ENCODE results near the gene BEST3. TPM values are rescaled to one million over a fixed set of nuclear protein-coding genes. Genes with fewer than 3 reads are reported as not detected.

Gene BEST3
- total RNA-seq, 4 donors from 2014 or later = 0.23 TPM; not detected in 3

GRCh38 chr12:69682110-69682755 is 16.9 kb downstream of the BEST3 start:
- Histone ChIP-seq H3K4me1 (no peaks in the 10 kb centered on the region), H3K4me3 (no peak overlapping the region), H3K27me3 (no peaks in the 10 kb centered on the region), H3K36me3 (no peaks in the 10 kb centered on the region), H3K27ac (no peak overlapping the region), H3K9me3 (no peaks in the 10 kb centered on the region)
- WGBS, 2 donors (ENCODE audit: low coverage in 1 of 2) = 88 to 91% methylated on average over 2 of the region's 2 CpGs
- no peak for ATAC-seq
- TF ChIP-seq POLR2A (IDR thresholded peaks at IDR 0.05) (no peak), CTCF (IDR thresholded peaks at IDR 0.05) (no peak), EP300 (IDR thresholded peaks at IDR 0.05) (no peak)

GRCh38 chr12:69679119-69679518 is 20.0 kb downstream of the BEST3 start:
- 53 to 67% methylated on average over 3 to 4 of the region's 4 CpGs for WGBS, 2 donors (ENCODE audit: low coverage in 1 of 2)
- H3K27me3 ChIP-seq = no peaks in the 10 kb centered on the region
- no peak overlapping the region for H3K27ac ChIP-seq
- H3K4me3 ChIP-seq = no peak overlapping the region
- H3K36me3 ChIP-seq = no peaks in the 10 kb centered on the region
- no peak for ATAC-seq
- H3K4me1 ChIP-seq = no peaks in the 10 kb centered on the region
- TF ChIP-seq EP300 (IDR thresholded peaks at IDR 0.05) (no peak), CTCF (IDR thresholded peaks at IDR 0.05) (no peak)
- H3K9me3 ChIP-seq = no peaks in the 10 kb centered on the region

- Histone ChIP-seq H3K36me3 (no peaks in the 10 kb centered on the region), H3K4me1 (no peaks in the 10 kb centered on the region), H3K9me3 (no peaks in the 10 kb centered on the region), H3K27me3 (no peaks in the 10 kb centered on the region), H3K4me3 (no peak overlapping the region), H3K27ac (no peak overlapping the region)
- WGBS, 2 donors (ENCODE audit: low coverage in 1 of 2) = 84 to 87% methylated on average over 3 to 7 of the region's 8 CpGs
- no peak for TF ChIP-seq POLR2A (IDR thresholded peaks at IDR 0.05)
- no peak for TF ChIP-seq EP300 (IDR thresholded peaks at IDR 0.05)
- TF ChIP-seq CTCF (IDR thresholded peaks at IDR 0.05) = no peak
- no peak for TF ChIP-seq POLR2AphosphoS5 (IDR thresholded peaks at IDR 0.05)
- no peak for ATAC-seq
These were observed 22.7 kb downstream of the BEST3 start for GRCh38 chr12:69676257-69677012.

GRCh38 chr12:69672195-69672594 is 26.9 kb downstream of the BEST3 start:
- H3K4me3 ChIP-seq = no peak overlapping the region
- H3K27me3 ChIP-seq = no peaks in the 10 kb centered on the region
- H3K27ac ChIP-seq = no peak overlapping the region
- H3K9me3 ChIP-seq = no peaks in the 10 kb centered on the region
- TF ChIP-seq POLR2A (IDR thresholded peaks at IDR 0.05) = no peak
- TF ChIP-seq POLR2AphosphoS5 (IDR thresholded peaks at IDR 0.05) = no peak
- TF ChIP-seq CTCF (IDR thresholded peaks at IDR 0.05) = no peak
- no peak for TF ChIP-seq EP300 (IDR thresholded peaks at IDR 0.05)
- 40 to 83% methylated on average over 1 to 2 of the region's 2 CpGs for WGBS, 2 donors (ENCODE audit: low coverage in 1 of 2)
- H3K4me1 ChIP-seq = no peaks in the 10 kb centered on the region
- H3K36me3 ChIP-seq = no peaks in the 10 kb centered on the region
- ATAC-seq = no peak

- no peak for ATAC-seq
- no peaks in the 10 kb centered on the region for H3K4me1 ChIP-seq
- WGBS, 2 donors (ENCODE audit: low coverage in 1 of 2) = 74 to 84% methylated on average over 2 to 4 of the region's 4 CpGs
- no peaks in the 10 kb centered on the region for H3K9me3 ChIP-seq
- no peaks in the 10 kb centered on the region for H3K27me3 ChIP-seq
- H3K4me3 ChIP-seq = no peak overlapping the region
- TF ChIP-seq CTCF (IDR thresholded peaks at IDR 0.05) = no peak
- no peak for TF ChIP-seq POLR2A (IDR thresholded peaks at IDR 0.05)
- no peak for TF ChIP-seq POLR2AphosphoS5 (IDR thresholded peaks at IDR 0.05)
- TF ChIP-seq EP300 (IDR thresholded peaks at IDR 0.05) = no peak
- no peaks in the 10 kb centered on the region for H3K36me3 ChIP-seq
- no peak overlapping the region for H3K27ac ChIP-seq
These were observed 27.5 kb downstream of the BEST3 start for GRCh38 chr12:69671597-69671996.
